Endothelial cell of umbilical vein (primary cell): ENCODE measurements around the gene THBS3. TPM values are rescaled to one million over a fixed set of nuclear protein-coding genes. Genes with fewer than 3 reads are reported as not detected.

ENCODE experiments used
- BruUV-seq: library from RNA; stranded (reverse); fragments of 400-500 nt; replicated peaks from 2 replicates; lab custom pipeline; 2021; lab: Mats Ljungman, UMichigan
- CTCF ChIA-PET: fragments of 300-600, 350-600 bp; sonication (Branson Sonifier 250); formaldehyde crosslinking; loops from one replicate; lab custom pipeline; 2021; ENCODE audit warnings: antibody characterized with exemption, inconsistent platforms; lab: Charles Lee
- POLR2A ChIA-PET: fragments of 300-600, 350-600 bp; sonication (Branson Sonifier 250); formaldehyde crosslinking; loops from one replicate; lab custom pipeline; 2021; ENCODE audit warnings: antibody characterized with exemption, inconsistent platforms; lab: Charles Lee
- DNase-seq: peaks from one replicate; pipeline ENCODE4 v3.0.0-alpha.2; 2011; ENCODE audit warnings: low read depth, low spot score
- FAIRE-seq: peaks from 2 replicates; lab custom pipeline; 2011; peaks lifted over from hg19 to GRCh38; lab: Jason Lieb, UNC
- H2AFZ ChIP-seq: 2 replicates; pipeline ENCODE4 v1.6.0; 2012; ENCODE audit warnings: low read depth, low read length, control low read depth, inconsistent platforms
- H3K27ac ChIP-seq: 2 replicates; pipeline ENCODE4 v1.5.1; 2011; ENCODE audit warnings: low read depth, mild to moderate bottlenecking, control low read depth, low read length, moderate library complexity; ENCODE audit not compliant: insufficient read depth
- H3K27me3 ChIP-seq, 2 experiments: 2 replicates each; pipeline versions ENCODE4 v1.6.0 to v1.6.1; 2011; ENCODE audit warnings: low read length in 2 of 2, mixed read lengths in 1 of 2; ENCODE audit not compliant: control insufficient read depth in 2 of 2, insufficient read depth in 2 of 2
- H3K36me3 ChIP-seq, 2 experiments: 2 replicates in 1 of 2; 3 replicates in 1 of 2; pipeline ENCODE4 v1.5.1; 2011; ENCODE audit warnings: low read length in 2 of 2, mild to moderate bottlenecking in 1 of 2, moderate library complexity in 1 of 2; ENCODE audit not compliant: control insufficient read depth in 2 of 2, insufficient read depth in 2 of 2; ENCODE audit errors: extremely low read depth in 1 of 2
- H3K4me1 ChIP-seq: 3 replicates; pipeline ENCODE4 v1.5.1; 2011; ENCODE audit warnings: mild to moderate bottlenecking, low read length; ENCODE audit not compliant: control insufficient read depth, insufficient read depth; ENCODE audit errors: extremely low read depth
- H3K4me2 ChIP-seq: 2 replicates; pipeline ENCODE4 v1.6.1; 2011; ENCODE audit warnings: low read length, control low read depth, mixed read lengths; ENCODE audit not compliant: insufficient read depth
- H3K4me3 ChIP-seq, 3 experiments: fragments of 200-600 bp in 1 of 3; sonication (generic), shearing (Covaris generic) in 1 of 3; replicated peaks in 1 of 3; 2 replicates each; pipeline ENCODE4 v1.5.1; 2011 to 2016; ENCODE audit warnings: control low read depth in 3 of 3, low read length in 3 of 3, mild to moderate bottlenecking in 2 of 3, inconsistent platforms in 1 of 3, low read depth in 1 of 3, moderate library complexity in 1 of 3; ENCODE audit not compliant: insufficient read depth in 1 of 3
- H3K79me2 ChIP-seq: 2 replicates; pipeline ENCODE4 v1.6.0; 2012; ENCODE audit warnings: low read length, inconsistent platforms; ENCODE audit not compliant: control insufficient read depth, insufficient read depth
- H3K9ac ChIP-seq: replicated peaks from 2 replicates; pipeline ENCODE3; 2011; ENCODE audit warnings: low read length, control low read depth; ENCODE audit not compliant: insufficient read depth; ENCODE audit errors: extremely low read depth
- H3K9me1 ChIP-seq: replicated peaks from 3 replicates; pipeline ENCODE4 v1.6.0; 2011; ENCODE audit warnings: mild to moderate bottlenecking, low read length; ENCODE audit not compliant: control insufficient read depth, insufficient read depth; ENCODE audit errors: extremely low read depth
- H3K9me3 ChIP-seq: replicated peaks from 2 replicates; pipeline ENCODE4 v1.5.1; 2012; ENCODE audit warnings: low read length, inconsistent platforms; ENCODE audit not compliant: control insufficient read depth, insufficient read depth
- H4K20me1 ChIP-seq: replicated peaks from 2 replicates; pipeline ENCODE3; 2011; ENCODE audit warnings: mild to moderate bottlenecking, low read length; ENCODE audit not compliant: control insufficient read depth, insufficient read depth; ENCODE audit errors: extremely low read depth
- EZH2 ChIP-seq: IDR thresholded peaks from 2 replicates; pipeline ENCODE4 v1.6.1; 2012; ENCODE audit warnings: borderline replicate concordance, low read depth, mild to moderate bottlenecking, moderate library complexity, low read length, inconsistent platforms; ENCODE audit not compliant: severe bottlenecking
- FOS ChIP-seq: IDR thresholded peaks from 2 replicates; pipeline ENCODE4 v1.6.1; 2011; ENCODE audit warnings: mild to moderate bottlenecking, low read length, moderate library complexity, borderline replicate concordance; ENCODE audit not compliant: insufficient read depth
- GATA2 ChIP-seq: IDR thresholded peaks from 2 replicates; pipeline ENCODE4 v1.7.0; 2011; ENCODE audit warnings: low read depth, mild to moderate bottlenecking, moderate library complexity, mixed read lengths, low read length; ENCODE audit not compliant: insufficient read length, insufficient read depth
- JUN ChIP-seq: IDR thresholded peaks from 2 replicates; pipeline ENCODE4 v1.6.1; 2011; ENCODE audit warnings: borderline replicate concordance, low read depth; ENCODE audit not compliant: insufficient read length, insufficient read depth
- MAX ChIP-seq: IDR thresholded peaks from 2 replicates; pipeline ENCODE4 v1.6.1; 2011; ENCODE audit not compliant: insufficient read depth, insufficient read length
- MYC ChIP-seq: IDR thresholded peaks from one replicate; pipeline ENCODE4 v1.6.1; 2011; ENCODE audit warnings: mild to moderate bottlenecking, low read depth, low read length
- POLR2A ChIP-seq: IDR thresholded peaks from 2 replicates; pipeline ENCODE4 v1.6.1; 2012; ENCODE audit warnings: low read depth, mild to moderate bottlenecking, control low read depth, low read length
- POLR2AphosphoS5 ChIP-seq: IDR thresholded peaks from 2 replicates; pipeline ENCODE4 v1.6.1; 2012; ENCODE audit warnings: low read depth, mild to moderate bottlenecking, control low read depth, low read length, moderate library complexity; ENCODE audit not compliant: insufficient read depth
- dilution Hi-C: fragments of 300-500 bp; cut with MboI; formaldehyde crosslinking; loops from one replicate; pipeline ENCODE4 v1.15.0; 2019; ENCODE audit warnings: low sequenced_read_pairs; ENCODE audit not compliant: extremely low pct_ligation_motif_present
- intact Hi-C: fragments of 100-400 bp; cut with micrococcal nuclease; formaldehyde crosslinking; loops from one replicate; pipeline ENCODE4 v1.10.0; 2022
- polyA plus RNA-seq, 4 experiments: library from polyadenylated mRNA; depleted of rRNA in 3 of 4; stranded (reverse) in 3 of 4; unstranded in 1 of 4; fragments of >200 nt; gene quantifications; 2 replicates each; pipeline versions ENCODE4 v1.2.1 to v1.2.3, GENCODE V29; 2011 to 2012; ENCODE audit warnings: missing spikeins in 1 of 4
- total RNA-seq: library from RNA; stranded (reverse); gene quantifications from 2 replicates; pipeline ENCODE4 v1.2.3, GENCODE V29; 2021
- TF ChIP-seq, protein P1 (sequence below), 2 donors: IDR thresholded peaks; 1 replicate in 1 of 2; 2 replicates in 1 of 2; pipeline ENCODE4 v1.5.1; 2011; ENCODE audit warnings: low read length in 2 of 2, mild to moderate bottlenecking in 2 of 2, moderate library complexity in 2 of 2, control low read depth in 1 of 2, inconsistent platforms in 1 of 2, low read depth in 1 of 2; ENCODE audit not compliant: insufficient read depth in 1 of 2; ENCODE audit errors: extremely low read depth in 1 of 2

Gene THBS3
- total and polyA plus RNA-seq, 2 donors (not counting 3 experiments of a cell fraction or from before 2014, with no cell fraction given), result 23.6 to 25.7 TPM

- H2AFZ ChIP-seq, result no peak overlapping the region
- no peaks in the 10 kb centered on the region for H3K27me3 ChIP-seq
- H3K4me3 ChIP-seq, result no peak overlapping the region
- no peaks in the 10 kb centered on the region for H3K4me1 ChIP-seq
- no peak overlapping the region for H3K9ac ChIP-seq
- TF ChIP-seq POLR2AphosphoS5 (no peak), EZH2 (no peak), FOS (no peak), GATA2 (no peak), MYC (no peak), MAX (no peak), JUN (no peak), POLR2A (no peak)
- TF ChIP-seq, protein P1, sequence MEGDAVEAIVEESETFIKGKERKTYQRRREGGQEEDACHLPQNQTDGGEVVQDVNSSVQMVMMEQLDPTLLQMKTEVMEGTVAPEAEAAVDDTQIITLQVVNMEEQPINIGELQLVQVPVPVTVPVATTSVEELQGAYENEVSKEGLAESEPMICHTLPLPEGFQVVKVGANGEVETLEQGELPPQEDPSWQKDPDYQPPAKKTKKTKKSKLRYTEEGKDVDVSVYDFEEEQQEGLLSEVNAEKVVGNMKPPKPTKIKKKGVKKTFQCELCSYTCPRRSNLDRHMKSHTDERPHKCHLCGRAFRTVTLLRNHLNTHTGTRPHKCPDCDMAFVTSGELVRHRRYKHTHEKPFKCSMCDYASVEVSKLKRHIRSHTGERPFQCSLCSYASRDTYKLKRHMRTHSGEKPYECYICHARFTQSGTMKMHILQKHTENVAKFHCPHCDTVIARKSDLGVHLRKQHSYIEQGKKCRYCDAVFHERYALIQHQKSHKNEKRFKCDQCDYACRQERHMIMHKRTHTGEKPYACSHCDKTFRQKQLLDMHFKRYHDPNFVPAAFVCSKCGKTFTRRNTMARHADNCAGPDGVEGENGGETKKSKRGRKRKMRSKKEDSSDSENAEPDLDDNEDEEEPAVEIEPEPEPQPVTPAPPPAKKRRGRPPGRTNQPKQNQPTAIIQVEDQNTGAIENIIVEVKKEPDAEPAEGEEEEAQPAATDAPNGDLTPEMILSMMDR (IDR thresholded peaks at IDR 0.05; ENCODE audit: extremely low read depth in 1 of 2, insufficient read depth in 1 of 2, low read depth in 1 of 2, low read length in 2 of 2), result no peak
- no TSS peak for BruUV-seq
- no peaks in the 10 kb centered on the region for H3K9me3 ChIP-seq
- no peak for FAIRE-seq
- no peak for DNase-seq
- no peak overlapping the region for H3K27ac ChIP-seq
- no peaks in the 10 kb centered on the region for H3K36me3 ChIP-seq
- CTCF ChIA-PET, result interaction anchor here (1.0 to 1.7 kb wide), 2 partner anchors 16 to 20 kb away, joined by 3 to 6 read pairs; no protein-coding TSS in a partner anchor
- POLR2A ChIA-PET, result no interaction called here
- dilution Hi-C loops, result no loop called here
- no peaks in the 10 kb centered on the region for H3K79me2 ChIP-seq
- H3K9me1 ChIP-seq, result no peaks in the 10 kb centered on the region
- no peaks in the 10 kb centered on the region for H4K20me1 ChIP-seq
- intact Hi-C loops, result no loop called here
- no peak overlapping the region for H3K4me2 ChIP-seq
Observed at GRCh38 chr1:155187456-155187891, 20.2 kb downstream of the THBS3 start.
